Stimulated activated CD8-positive, alpha-beta memory T cell treated with anti-CD3 and anti-CD28 coated beads, Interleukin-15, amount 100 ng/mL, for 1 hour (primary cell): ENCODE data around the gene EIF4E1B.

ENCODE experiments used
- DNase-seq: peaks from one replicate; pipeline ENCODE4 v3.0.0-alpha.2; 2020; ENCODE audit warnings: low read depth

The EIF4E1B gene

GRCh38 chr5:176647030-176647842, 16.8 kb downstream of the EIF4E1B start, which contains the start of gene TSPAN17:
TSPAN17 (plus strand) TSS chr5:176647484; CDS start chr5:176647616, 132 bp downstream.
- DNase-seq = peak; percentile 98

- no peak for DNase-seq
Measured at GRCh38 chr5:176647843-176648473, 17.5 kb downstream of the EIF4E1B start.

DNA sequence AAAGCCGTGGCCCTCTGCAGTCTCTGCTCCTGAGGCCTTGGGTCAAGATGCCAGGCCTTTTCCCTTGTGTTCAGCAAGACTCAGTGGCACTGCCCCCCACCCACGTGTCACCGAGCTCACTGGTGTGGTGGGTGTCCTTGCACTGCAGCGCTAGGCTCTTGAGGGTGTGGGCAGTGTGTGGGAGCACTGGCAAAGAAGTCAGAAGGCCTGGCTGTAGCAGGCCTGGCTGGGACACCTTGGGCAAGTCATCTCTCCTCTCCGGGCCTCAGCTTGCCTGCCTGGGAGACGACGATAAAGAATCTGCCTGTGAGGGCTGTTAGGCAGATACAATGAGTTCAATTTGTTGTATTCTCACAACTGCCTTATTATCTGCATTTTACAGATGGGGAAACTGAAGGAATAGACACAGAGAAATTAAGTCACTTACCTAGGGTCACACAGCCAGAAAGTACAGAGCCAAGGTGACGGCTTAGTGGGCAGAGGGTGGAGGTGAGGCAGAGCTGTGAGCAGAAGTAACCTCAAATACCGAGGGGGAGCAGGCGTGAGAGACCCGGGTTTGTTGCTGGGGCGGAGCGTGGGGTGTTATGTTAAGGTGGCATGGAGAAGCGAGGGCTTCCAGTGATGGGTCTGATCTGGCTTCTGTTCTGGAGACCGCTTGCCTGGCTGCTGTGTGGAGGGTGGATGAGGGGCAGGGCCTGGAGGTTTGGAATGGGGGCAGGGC, 18.2 kb downstream of the EIF4E1B start:
- DNase-seq = no peak

- DNase-seq = no peak
Measured at GRCh38 chr5:176650354-176650884, 19.9 kb downstream of the EIF4E1B start.

GRCh38 chr5:176651472-176651980, 21.1 kb downstream of the EIF4E1B start:
- no peak for DNase-seq

DNA sequence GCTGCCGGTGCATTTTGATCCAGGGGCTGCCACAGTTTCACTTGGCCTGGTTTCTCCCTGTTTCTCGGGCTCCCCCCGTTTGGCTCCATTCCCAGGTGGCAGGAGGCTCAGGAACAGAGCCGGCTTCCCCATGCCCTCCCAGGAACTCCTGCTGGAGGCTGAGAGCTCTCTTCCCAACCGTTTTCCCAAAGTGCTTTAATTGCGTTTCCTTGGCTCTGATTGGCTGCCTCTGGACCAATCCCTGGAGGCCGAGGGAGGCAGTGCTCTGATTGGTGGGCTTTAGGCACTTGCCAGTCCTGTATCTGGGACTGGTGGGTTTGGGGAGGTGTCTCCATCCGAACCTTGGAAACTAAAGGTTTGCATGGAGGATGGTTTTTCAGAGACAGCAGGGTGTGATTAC, 21.7 kb downstream of the EIF4E1B start:
- no peak for DNase-seq

- no peak for DNase-seq
Measured at GRCh38 chr5:176653401-176654385, 23.2 kb downstream of the EIF4E1B start.

GRCh38 chr5:176654856-176655255, 24.4 kb downstream of the EIF4E1B start:
- no peak for DNase-seq

GRCh38 chr5:176656467-176656990, 26.1 kb downstream of the EIF4E1B start:
- DNase-seq = no peak

DNA sequence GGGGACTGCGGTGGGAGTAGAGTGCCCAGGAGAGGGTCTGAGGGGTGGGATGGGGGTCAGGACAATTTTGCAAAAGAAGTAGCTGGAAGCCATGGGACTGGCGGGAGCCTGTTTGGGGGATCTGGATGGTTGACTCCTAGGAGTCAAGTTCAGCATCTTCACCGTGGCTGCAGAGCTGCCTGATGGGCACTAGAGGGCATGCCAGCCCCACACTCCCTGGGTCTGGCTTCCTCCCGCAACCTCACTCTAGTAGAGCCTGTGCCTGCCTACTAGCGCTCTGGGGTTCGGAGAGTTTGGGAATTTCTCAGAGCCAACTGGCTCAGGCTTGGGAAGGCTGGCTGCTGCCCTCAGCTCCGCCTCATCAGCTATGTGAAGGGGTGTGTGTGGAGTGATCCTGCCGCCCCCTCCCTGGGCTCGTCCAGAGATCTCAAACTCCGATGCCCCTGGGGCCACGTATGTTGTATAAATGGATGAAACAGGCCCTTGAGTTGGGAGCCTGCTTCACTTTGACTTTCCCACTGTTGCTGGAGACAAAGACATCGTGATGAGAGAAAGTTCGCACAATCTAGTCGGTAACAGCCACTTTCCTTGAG, 27.6 kb downstream of the EIF4E1B start:
- DNase-seq = peak; percentile 38

- DNase-seq = no peak
Measured at GRCh38 chr5:176658817-176659511, 28.5 kb downstream of the EIF4E1B start.

- DNase-seq = no peak
Measured at GRCh38 chr5:176659512-176659839, 29.0 kb downstream of the EIF4E1B start.

GRCh38 chr5:176659860-176660461, 29.5 kb downstream of the EIF4E1B start:
- DNase-seq = no peak

DNA sequence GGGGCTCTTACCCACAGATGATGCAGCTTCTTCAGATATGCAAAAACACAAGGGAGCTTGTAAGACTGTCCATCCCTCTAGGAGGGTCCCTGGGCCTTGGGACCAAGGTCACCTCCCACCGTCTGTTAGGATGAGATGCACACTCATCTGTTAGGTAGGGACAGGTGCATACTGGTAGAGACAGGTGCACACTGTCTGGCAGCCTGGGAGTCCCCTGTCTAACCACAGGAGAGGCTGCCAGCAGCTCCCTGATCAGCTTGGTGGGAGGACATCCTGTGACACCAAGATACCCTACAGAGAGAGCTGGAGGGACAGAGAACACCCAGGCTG, 30.0 kb downstream of the EIF4E1B start:
- no peak for DNase-seq

DNA sequence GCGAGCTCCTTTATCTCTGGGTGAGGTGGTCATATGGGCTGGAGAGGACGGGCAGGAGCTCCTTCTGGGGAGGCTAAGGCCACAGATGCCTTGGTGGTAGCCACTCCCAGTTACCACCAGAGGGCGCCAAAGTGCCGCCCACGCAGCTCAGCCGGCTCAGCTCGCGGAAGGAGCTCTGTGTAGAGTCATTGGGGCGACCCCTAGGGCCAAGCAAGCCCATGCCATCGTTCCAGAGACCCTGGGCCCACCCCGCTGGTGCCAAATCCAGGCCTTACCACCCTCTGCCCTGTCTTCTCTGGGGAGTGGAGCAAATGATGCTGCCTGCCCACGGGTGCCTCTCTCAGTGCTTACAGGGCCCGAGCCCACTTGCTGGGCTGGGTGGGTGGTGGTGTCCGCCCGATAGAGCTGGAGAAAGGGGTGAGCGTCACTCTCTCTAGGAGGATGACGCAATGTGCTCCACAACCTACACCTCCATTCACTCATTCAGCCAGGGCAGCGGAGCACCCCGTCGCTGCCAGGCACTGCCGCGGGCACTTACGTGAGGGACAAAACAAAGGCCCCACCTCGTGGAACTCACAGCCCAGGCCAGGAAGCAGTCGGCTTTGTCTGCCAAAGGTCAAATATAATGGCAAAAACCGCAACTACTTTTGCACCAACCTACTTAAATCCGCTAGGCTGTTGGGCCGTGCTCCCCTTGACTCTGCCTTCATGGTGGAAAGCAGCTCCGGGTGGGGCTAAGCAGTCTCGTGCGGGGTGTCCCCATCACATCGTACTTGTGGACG, 30.6 kb downstream of the EIF4E1B start:
- peak; percentile 63 for DNase-seq

- no peak for DNase-seq
Measured at GRCh38 chr5:176661676-176662075, 31.2 kb downstream of the EIF4E1B start.

DNA sequence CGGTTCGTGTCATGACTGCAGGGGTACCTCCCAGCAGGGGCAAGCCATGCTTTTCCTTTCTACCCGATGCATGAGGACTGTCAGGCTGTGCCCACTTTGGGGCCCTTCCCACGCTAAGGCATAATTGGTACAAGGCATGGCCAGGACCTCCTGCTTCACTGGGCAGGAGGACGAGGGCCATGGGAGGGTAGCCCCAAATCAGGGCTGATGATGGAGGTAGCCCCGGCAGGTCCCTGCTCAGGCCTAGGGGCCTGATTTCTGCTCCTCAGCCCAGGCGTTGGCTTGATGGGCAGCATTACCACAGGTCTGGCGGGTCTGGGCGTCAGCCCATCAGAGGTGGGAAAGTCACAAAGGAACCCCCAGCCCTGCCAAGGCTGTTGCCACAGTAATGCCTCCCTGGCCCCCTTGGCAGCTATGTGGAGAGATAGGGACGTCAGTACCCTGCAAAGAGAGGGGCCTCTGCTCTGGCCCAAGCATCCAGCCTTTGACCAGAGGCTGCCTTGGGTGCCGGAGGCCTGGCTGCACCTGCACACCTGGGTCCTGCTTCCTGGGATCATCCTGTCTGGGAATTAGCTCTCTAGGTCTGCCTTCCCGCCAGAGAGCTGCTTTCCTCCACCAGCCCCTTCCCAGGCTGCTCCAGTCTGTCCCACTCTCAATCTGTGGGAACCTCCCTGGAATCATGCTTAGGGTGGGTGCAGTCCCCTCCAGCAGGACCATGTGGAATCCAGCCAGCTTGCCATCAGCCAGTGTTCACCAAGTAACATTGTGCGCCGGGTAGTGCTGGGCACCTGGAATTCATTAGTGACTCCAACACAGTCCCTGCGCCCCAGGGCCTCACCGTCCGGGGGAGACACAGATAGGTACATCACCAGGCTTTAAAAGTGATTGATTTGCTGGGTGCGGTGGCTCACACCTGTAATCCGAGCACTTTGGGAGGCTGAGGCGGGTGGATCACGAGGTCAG, 32.2 kb downstream of the EIF4E1B start:
- DNase-seq = no peak

GRCh38 chr5:176663566-176663965, 33.1 kb downstream of the EIF4E1B start:
- no peak for DNase-seq
